K562 (cell line): ENCODE results near the gene ZNF629.

ENCODE experiments used
- POLR2AphosphoS2 ChIP-seq: IDR thresholded peaks from 2 replicates; pipeline ENCODE4 v1.6.1; 2012; ENCODE audit warnings: low read length, improper control_type of control experiment
- TF ChIP-seq, protein P1 (sequence below), 3 experiments: IDR thresholded peaks in 2 of 3; conservative IDR thresholded peaks in 1 of 3; 2 replicates each; pipeline ENCODE4 v1.5.1; 2011 to 2012; ENCODE audit warnings: low read length in 3 of 3, mild to moderate bottlenecking in 3 of 3, control low read depth in 2 of 3, improper control_type of control experiment in 1 of 3, inconsistent platforms in 1 of 3, low read depth in 1 of 3, mixed read lengths in 1 of 3, moderate library complexity in 1 of 3; ENCODE audit not compliant: insufficient read depth in 2 of 3

DNA sequence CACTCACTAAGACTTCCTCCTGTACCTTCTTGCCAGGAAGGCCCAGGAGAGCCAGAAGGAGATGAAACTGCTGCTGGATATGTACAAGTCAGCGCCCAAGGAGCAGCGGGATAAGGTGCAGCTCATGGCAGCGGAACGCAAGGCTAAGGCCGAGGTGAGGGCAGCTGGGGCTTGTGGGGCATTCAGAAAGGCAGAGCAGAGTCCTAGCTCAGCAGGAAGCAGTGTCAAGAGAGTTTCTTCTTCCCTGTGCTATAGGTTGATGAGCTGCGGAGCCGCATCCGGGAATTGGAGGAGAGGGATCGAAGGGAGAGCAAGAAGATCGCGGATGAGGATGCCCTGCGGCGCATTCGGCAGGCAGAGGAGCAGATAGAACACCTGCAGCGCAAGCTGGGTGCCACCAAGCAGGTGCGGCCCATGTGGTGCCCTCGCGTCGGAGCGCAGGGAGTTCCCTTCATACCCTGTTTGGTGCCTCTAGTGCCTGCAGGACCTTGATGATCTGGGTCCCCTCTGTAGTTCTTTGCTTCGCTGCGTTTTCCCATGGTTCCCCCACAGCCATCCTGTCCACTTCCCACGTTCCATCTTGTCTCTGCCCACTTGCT lies 18.3 kb downstream of the ZNF629 start:
- TF ChIP-seq, protein P1, sequence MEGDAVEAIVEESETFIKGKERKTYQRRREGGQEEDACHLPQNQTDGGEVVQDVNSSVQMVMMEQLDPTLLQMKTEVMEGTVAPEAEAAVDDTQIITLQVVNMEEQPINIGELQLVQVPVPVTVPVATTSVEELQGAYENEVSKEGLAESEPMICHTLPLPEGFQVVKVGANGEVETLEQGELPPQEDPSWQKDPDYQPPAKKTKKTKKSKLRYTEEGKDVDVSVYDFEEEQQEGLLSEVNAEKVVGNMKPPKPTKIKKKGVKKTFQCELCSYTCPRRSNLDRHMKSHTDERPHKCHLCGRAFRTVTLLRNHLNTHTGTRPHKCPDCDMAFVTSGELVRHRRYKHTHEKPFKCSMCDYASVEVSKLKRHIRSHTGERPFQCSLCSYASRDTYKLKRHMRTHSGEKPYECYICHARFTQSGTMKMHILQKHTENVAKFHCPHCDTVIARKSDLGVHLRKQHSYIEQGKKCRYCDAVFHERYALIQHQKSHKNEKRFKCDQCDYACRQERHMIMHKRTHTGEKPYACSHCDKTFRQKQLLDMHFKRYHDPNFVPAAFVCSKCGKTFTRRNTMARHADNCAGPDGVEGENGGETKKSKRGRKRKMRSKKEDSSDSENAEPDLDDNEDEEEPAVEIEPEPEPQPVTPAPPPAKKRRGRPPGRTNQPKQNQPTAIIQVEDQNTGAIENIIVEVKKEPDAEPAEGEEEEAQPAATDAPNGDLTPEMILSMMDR (IDR thresholded peaks at IDR 0.05 in 2 of 3, conservative IDR thresholded peaks at IDR 0.05 in 1 of 3; ENCODE audit: insufficient read depth in 2 of 3, low read depth in 1 of 3, low read length in 3 of 3): no peak
- TF ChIP-seq POLR2AphosphoS2: no peak
